Measurements from ENCODE around the gene NUP43.

The NUP43 gene

DNA sequence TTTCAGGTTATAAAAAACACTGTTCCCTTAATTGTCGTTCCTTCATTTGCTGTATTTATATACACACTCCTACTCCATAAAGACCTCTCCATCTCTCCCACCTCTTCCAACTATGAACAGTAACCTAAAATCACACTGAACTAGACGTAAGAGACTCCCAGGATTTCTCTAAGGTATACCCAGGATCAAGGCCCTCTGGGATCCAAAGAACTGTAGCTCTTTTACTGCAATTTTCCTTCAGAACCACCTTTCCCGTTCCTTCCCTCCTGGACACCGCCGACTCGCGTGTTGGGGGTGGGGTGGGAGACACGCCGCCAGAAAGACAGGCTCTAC lies 29.1 kb downstream of the NUP43 start:
- TF ChIP-seq, protein P1, sequence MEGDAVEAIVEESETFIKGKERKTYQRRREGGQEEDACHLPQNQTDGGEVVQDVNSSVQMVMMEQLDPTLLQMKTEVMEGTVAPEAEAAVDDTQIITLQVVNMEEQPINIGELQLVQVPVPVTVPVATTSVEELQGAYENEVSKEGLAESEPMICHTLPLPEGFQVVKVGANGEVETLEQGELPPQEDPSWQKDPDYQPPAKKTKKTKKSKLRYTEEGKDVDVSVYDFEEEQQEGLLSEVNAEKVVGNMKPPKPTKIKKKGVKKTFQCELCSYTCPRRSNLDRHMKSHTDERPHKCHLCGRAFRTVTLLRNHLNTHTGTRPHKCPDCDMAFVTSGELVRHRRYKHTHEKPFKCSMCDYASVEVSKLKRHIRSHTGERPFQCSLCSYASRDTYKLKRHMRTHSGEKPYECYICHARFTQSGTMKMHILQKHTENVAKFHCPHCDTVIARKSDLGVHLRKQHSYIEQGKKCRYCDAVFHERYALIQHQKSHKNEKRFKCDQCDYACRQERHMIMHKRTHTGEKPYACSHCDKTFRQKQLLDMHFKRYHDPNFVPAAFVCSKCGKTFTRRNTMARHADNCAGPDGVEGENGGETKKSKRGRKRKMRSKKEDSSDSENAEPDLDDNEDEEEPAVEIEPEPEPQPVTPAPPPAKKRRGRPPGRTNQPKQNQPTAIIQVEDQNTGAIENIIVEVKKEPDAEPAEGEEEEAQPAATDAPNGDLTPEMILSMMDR (IDR thresholded peaks at IDR 0.05; ENCODE audit: control insufficient read depth, insufficient read depth, low read depth, low read length, missing control alignments) = no peak
- no peak for DNase-seq (ENCODE audit: low read depth)
- H3K4me3 ChIP-seq (ENCODE audit: control insufficient read depth, low read depth, low read length) = peak overlapping the region; percentile 82

DNA sequence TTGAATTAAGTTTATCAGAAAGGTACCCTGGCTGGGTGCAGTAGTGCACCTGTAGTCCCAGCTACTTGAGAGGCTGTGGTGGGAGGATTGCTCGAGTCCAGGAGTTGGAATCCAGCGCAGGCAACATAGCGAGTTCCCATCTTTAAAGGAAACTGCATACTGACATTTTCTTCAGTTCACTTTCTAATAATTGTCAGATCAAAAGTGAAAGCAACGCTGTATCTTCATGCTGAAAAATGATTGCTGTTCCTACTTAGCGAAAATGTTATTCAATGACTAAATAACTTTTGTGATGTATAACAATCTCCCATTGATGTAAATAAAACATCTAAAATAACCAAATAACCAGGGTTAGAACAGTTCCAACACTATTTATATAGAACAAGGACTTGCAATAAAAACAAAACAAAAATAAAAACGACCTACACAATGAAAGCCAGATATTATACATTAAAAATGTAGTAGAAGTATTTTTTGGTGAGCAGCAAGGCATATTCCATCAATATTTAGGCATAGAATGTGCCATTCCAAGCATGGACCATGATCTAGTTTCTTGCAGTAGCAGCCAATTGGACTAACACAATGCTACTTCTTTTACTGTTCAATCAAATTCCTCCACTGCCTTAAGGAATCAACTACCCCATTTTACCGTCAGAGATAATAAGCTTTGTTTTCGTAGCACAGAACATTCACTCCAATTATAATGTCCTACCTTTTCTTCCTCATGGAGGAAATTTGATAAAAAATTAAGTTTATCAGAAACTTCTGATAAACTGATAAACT lies 30.0 kb downstream of the NUP43 start:
- no peak for DNase-seq (ENCODE audit: low read depth)
- peak overlapping the region; percentile 82 for H3K4me3 ChIP-seq (ENCODE audit: control insufficient read depth, low read depth, low read length)
- TF ChIP-seq, protein P1 (IDR thresholded peaks at IDR 0.05; ENCODE audit: control insufficient read depth, insufficient read depth, low read depth, low read length, missing control alignments) = no peak

DNA sequence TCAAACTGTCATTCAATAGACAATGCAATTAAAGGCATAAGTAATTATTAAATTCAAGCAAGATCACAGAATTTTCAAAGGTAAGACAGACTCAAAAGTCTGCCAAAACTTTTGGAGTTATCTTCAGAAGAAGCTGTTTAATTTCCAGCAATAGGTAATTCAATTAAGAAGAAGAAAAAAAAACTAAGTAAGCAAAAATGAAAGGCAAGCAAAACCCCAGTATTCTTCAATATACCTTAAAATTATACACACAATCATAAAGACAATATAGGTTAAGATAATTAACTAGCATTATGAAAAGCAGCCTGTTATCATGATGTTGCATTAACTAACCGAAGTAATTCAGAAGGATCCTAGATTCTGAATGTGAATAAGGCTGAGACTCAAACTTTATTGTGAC lies 31.9 kb downstream of the NUP43 start:
- TF ChIP-seq, protein P1 (IDR thresholded peaks at IDR 0.05; ENCODE audit: control insufficient read depth, insufficient read depth, low read depth, low read length, missing control alignments) = no peak
- H3K4me3 ChIP-seq (ENCODE audit: control insufficient read depth, low read depth, low read length) = no peak overlapping the region
- no peak for DNase-seq (ENCODE audit: low read depth)

DNA sequence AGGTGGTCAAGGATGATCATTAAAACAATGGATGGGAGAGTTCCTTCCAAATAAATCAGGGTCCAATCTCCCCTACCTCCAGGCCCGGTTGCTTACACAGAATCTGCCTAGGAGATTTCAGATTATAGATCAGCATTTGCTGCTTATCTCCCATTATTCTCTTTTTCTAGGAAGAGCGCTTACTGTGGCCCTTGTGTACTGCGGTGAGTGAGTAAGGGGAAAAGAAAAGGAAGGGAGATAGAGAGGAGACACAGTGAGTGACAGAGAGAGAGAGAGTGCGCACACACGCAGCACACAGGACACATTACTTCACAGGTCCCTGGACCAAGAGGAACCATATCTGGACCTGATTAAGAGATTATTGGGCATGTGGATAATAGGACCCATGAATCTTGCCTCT lies 34.6 kb downstream of the NUP43 start:
- DNase-seq (ENCODE audit: low read depth) = no peak

DNA sequence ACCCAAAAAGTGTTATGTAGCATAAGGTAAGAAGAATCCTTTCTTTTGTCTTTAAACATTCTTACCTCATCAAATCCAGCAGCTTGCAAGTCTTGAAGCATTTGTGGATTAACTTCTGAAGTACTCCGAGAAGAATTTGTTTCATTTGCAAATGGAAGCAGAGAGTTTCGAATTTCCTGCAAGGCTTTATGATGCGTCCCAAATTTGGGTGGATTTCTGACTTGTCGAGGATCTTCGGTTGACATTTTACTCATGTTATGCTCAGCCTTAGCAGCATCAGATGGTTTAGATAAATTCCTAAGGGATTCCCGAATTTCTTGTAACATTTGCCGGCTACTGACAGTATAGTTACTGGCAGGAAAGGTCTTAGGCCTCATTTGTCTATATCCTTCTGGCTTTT lies 44.6 kb downstream of the NUP43 start:
- TF ChIP-seq, protein P1 (IDR thresholded peaks at IDR 0.05; ENCODE audit: control insufficient read depth, insufficient read depth, low read depth, low read length, missing control alignments) = no peak
- DNase-seq (ENCODE audit: low read depth) = no peak
- H3K4me3 ChIP-seq (ENCODE audit: control insufficient read depth, low read depth, low read length) = no peak overlapping the region

More for the DNA sequence above, 34.6 kb downstream of the NUP43 start:
- TF ChIP-seq, protein P1 (IDR thresholded peaks at IDR 0.05; ENCODE audit: control insufficient read depth, insufficient read depth, low read depth, low read length, missing control alignments) = no peak
- H3K4me3 ChIP-seq (ENCODE audit: control insufficient read depth, low read depth, low read length) = no peak overlapping the region

DNA sequence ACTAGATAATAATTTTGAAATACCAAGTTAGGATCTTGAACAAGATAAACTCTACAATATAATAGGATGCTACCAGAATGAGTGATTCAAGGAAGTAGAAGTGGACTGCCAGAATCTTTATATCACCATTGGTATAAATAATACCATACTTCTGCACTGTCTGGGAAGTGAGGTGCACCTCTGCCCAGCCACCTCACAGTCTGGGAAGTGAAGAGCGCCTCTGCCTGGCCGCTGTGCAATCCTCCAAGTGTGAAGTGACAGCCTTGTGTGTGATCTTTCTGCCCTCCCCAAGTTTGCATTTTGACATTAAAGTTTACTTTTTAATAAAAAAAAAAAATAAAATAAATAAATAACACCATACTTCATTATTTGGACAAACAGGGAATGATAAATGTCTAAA lies 47.2 kb downstream of the NUP43 start:
- no peak overlapping the region for H3K4me3 ChIP-seq (ENCODE audit: control insufficient read depth, low read depth, low read length)
- TF ChIP-seq, protein P1 (IDR thresholded peaks at IDR 0.05; ENCODE audit: control insufficient read depth, insufficient read depth, low read depth, low read length, missing control alignments) = no peak
- no peak for DNase-seq (ENCODE audit: low read depth)
